HTERT RPE-1 (cell line): Measurements from ENCODE around the gene TMSB4X.
"Not testable (repeated sequence)": the region's sequence is repeated elsewhere in the genome, so short reads cannot be mapped to it uniquely, and the experiment has no call there.

Source experiments
- in situ Hi-C: fragments of 300-500 bp; cut with MboI; formaldehyde crosslinking; loops from 4 replicates; pipeline ENCODE4 v1.14.3; 2020; ENCODE audit warnings: low sequenced_read_pairs

The TMSB4X gene

DNA sequence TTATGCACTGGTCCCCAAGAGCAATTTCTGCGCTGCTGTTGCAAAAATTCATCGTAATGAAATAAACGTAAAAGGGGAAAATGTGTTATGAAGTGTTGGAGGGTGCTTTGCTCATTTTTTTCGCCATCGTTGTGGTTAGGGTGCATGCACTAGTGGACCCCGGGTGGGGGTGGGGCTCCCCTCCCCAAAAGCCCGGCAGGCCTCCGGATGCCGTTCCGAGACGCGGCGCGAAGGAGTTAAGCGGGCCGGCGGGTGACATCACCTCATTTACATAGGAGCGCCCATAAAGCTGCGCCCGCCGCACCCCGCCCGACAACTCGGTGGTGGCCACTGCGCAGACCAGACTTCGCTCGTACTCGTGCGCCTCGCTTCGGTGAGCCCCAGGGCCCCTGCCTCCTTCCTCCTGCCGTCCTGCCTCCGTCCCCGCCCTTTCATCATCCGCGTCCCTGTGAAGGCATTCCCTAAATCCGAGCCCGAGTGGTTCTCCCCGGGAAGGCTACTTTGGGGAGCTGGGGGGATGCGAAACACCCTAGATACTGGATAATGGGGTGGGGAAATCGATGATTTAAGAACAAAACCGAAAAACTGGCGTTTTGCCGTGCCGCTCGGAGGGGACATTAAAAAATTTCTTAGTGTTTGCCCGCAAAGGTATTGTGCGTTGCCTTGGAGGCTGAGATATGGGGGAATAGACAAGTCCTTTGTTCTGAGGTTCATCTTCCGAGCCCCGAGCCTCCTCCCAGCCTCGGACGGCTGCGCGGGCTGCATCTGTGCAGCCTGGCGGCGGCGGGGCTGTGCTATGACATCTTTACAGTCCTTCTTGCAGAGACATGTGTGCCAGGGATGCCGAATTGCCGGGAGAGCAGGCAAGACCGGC, at the start of gene TMSB4X:
TMSB4X (plus strand) TSS at position 315 of the 874 bp plus-strand sequence.
- in situ Hi-C loops: no loop called here

DNA sequence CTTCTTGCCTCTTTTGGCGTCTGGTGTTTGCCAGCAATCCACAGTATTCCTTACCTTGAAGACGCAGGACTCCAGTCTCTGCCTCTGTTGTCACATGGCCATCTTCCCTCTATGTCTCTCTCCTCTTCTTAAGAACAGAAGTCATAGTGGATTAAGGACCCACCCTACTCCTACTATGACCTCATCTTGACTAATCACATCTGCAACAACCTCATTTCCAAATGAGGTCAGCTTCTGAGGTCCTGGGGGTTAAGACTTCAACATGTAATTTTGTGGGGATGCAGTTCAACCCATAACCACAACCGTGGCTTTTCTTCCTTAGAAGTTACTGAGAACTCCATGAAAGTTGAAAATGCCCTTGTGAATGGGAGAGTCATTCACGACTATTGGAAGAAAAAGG, 45.2 kb upstream of the TMSB4X start:
- in situ Hi-C loops: no loop called here

GRCh38 chrX:12930150-12930549, 44.8 kb upstream of the TMSB4X start:
- in situ Hi-C loops: no loop called here

DNA sequence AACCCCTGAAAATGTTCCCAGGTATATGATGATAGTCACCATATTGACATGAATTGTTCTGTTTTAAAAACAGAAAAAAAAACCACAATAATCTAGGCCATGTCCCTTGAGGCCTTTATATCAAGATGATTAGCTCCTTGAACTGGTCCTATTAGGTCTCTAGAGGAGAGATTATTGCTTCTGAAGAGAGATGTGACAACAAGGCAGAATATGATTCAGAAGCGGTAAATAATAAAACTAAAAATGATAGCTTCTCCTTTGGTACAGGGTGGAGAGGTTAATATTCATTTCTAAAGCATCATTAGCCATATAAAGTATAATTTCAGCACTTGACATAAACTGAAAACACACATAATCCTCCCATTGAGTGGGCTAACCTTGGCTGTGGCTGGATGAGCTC, 42.7 kb upstream of the TMSB4X start:
- in situ Hi-C loops: no loop called here

DNA sequence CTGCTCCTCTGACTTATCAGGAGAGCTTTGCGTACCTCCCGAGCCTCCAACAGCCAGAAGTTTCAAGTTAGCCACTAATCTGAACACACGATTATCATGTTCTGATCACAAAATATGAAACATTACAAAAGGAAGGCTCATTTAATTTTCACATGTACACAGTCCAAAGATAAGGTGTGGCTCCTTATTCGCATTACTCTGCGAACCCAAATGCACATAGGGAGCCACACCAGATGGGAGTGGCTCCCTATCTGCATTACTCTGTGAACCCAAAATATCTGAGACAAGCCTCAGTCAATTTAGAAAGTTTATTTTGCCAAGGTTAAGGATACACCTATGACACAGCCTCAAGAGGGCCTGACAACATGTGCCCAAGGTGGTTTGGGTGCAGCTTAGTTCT, 40.1 kb upstream of the TMSB4X start:
- in situ Hi-C loops: no loop called here

DNA sequence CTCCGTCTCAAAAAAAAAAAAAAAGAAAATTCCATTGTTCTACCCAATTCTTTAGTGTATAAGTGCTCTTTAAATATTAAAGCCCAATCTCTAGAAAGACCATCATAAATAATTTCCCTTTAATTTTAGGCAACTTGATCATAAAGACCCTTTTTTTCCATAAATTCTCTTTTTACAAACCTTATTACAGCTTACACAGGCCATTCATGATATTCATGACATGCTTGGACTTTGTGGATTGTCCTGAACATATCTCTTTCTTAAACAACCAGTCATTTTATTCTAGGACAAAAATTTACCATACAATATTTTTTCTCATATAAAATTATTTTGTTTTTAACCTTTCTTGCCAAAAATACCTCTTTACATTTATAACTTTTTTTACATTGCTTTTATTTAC, 38.0 kb upstream of the TMSB4X start:
- in situ Hi-C loops: no loop called here

GRCh38 chrX:12940471-12940870, 34.4 kb upstream of the TMSB4X start:
- in situ Hi-C loops: not testable (repeated sequence)

- in situ Hi-C loops: not testable (repeated sequence)
Observed at GRCh38 chrX:12943592-12943991, 31.3 kb upstream of the TMSB4X start.

DNA sequence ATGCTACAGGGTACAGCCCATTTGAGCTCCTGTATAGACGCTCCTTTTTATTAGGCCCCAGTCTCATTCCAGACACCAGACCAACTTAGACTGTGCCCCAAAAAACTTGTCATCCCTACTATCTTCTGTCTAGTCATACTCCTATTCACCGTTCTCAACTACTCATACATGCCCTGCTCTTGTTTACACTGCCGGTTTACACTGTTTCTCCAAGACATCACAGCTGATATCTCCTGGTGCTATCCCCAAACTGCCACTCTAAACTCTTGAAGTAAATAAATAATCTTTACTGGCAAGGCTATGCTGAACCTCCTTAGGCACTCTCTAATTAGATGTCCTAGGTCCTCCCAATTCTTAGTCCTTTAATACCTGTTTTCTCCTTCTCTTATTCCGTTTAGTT, 30.5 kb upstream of the TMSB4X start:
- in situ Hi-C loops: not testable (repeated sequence)

DNA sequence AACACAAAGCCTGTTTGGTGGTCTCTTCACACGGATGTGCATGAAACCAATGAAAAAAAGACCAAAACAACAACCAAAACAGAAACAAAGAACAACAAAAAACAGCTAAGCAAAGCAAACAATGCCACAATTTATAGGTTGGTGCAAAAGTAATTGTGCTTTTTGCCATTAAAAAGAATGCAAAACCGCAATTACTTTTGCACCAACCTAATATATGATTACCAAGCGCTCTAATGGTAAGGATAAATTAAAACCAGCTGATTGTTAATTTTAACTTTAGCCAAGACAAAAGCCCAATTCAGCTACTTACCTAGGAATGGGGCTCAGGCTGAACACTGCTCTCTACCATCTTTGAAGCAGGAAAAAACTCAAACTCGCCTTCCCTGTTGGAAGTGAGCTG, 29.4 kb upstream of the TMSB4X start:
- in situ Hi-C loops: no loop called here

DNA sequence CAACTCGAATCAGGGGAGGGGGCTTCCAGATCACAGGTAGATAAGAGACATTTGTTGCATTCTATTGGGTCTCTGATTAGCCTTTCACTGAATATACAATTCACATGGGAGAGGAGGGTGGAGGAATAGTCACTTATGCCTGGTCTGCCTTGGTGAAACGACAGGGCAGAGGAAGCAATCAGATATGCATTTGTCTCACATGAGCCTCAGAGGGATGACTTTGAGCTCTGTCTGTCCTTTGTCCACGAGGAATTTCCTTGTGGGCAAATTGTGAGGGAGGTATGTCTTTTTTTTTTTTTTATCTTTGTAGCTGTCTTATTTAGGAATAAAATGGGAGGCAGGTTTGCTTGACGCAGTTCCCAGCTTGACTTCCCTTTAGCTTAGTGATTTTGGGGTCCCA, 28.5 kb upstream of the TMSB4X start:
- in situ Hi-C loops: no loop called here

GRCh38 chrX:12946838-12947544, 27.9 kb upstream of the TMSB4X start:
- in situ Hi-C loops: no loop called here

DNA sequence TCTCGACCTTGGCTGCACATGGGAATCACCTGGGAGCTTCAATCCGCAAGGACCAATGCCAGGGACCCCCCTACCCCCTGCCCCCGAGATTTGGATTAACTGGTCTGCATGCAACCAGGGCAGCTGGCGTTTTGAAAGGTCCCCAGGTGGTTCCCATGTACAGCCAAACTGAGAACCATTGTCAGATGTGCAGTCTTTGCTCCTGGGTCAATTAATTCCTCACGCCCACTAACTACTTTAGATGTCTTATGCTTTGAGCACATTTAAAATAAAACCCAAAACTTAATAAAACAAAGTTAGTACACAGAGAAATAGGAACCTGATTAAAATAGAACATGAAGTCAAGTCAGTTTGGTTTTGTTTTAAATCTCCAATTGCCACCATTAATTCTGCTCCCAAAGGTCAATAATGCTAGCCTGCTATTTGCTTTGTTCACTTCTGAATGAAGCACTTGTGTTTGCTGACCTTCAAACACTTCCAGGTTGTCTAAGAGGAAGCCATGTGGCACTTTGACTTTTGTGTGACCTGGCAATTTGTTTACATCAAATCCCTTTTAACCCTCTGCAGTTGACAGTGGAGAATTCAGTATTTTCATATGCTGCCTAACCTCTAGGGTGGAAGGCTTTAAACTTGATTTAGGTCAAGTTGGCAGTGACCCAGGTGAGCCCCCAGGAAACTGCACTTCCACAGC, 27.2 kb upstream of the TMSB4X start:
- in situ Hi-C loops: no loop called here

DNA sequence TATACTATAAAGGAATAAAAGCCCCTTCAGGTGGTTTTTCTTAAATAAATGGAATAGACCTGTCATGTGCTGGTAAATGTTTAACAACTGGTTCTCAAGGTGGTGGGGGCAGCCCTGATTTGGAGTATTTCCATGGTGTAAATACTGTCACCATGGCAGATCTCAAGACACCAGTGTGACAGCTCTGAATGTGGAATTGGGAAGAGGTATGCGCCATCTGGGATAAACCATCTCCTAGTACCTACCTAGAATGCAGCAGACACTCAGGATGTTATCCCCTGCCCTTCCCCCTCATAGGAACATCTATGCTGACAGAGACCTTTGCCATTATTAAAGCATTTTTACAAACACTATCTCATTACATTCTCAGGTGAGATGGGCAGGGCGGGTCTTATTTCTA, 26.4 kb upstream of the TMSB4X start:
- in situ Hi-C loops: no loop called here

DNA sequence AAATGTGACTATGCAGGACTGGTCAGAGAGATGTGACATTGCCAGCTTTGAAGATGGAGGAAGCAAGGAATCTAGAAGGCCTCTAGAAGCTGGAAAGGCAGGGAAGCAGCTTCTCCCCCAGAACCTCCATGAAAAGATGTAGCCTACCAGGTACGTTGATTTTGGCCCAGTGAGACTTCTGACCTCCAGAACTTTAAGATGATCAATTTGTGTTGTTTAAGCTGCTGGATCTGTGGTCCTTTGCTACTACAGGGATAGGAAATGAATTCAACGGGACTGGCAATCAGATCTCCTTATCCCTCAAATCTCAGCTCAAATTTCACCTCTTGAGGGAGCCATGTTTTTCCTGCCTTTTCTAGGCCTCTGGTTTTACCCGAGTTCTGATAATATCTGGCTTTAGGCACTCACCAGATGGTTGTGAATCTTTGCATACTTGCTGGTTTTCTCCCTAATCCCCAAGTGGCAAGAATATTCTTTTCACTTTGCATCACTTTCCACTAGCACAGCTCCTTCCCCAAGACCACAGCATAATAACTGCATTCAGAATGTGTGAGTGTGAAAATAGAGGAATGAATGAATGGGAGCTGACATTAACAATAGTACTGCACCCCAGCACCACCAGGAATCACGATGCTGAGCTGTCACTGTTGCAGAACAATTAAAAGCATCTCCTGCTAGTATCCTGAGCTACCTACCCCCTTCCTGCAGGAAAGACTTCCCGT, 25.5 kb upstream of the TMSB4X start:
- in situ Hi-C loops: no loop called here

- in situ Hi-C loops: no loop called here
Observed at GRCh38 chrX:12949927-12950656, 24.8 kb upstream of the TMSB4X start.

- in situ Hi-C loops: no loop called here
Observed at GRCh38 chrX:12950851-12951594, 23.9 kb upstream of the TMSB4X start.

DNA sequence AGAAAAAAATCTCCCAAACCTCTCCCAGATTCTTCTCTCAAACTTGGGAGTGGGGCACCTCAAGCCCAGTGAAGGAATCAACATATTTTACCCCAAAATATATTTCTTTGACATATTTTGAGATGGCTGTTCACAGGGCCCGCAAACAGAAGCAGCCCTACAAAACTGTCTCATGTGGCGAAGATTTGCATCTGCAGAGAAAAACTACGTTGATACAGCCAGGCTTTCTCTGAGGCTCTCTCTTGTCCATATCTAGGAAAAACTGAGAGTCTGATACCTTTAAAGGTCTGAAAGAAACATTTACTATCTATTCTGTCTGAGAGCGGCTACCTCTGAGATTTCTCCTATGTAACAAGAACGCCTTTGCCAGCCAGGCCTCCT, 23.3 kb upstream of the TMSB4X start:
- in situ Hi-C loops: no loop called here

GRCh38 chrX:12953420-12953819, 21.5 kb upstream of the TMSB4X start:
- in situ Hi-C loops: no loop called here

DNA sequence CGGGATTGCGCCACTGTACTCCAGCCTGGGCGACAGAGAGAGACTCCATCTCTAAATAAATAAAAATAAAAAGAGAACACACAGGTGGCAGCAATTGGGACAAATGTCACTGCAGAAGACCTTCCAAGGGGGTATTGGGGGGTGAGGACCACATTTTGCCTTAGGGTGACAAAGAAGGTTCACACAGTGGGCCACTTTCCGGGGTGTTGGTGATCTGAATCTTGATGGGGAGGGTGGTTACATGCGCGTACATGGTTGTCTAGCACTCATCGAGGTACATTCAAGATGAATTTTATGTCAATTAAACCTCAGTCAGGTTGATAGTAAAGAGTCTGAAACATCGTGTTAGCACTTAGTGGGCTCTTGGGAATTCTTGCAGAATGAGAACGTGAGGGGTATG, 20.5 kb upstream of the TMSB4X start:
- in situ Hi-C loops: no loop called here
